HG03575 (cell line): ENCODE data around the gene LETM1.

Source experiments
- ATAC-seq: cut with Tn5 transposase; IDR thresholded peaks from one replicate; pipeline ENCODE4 v1.9.1; 2021; ENCODE audit not compliant: unreplicated experiment, insufficient number of reproducible peaks, low FRiP score; ENCODE audit errors: extremely low read depth

LETM1 gene

DNA sequence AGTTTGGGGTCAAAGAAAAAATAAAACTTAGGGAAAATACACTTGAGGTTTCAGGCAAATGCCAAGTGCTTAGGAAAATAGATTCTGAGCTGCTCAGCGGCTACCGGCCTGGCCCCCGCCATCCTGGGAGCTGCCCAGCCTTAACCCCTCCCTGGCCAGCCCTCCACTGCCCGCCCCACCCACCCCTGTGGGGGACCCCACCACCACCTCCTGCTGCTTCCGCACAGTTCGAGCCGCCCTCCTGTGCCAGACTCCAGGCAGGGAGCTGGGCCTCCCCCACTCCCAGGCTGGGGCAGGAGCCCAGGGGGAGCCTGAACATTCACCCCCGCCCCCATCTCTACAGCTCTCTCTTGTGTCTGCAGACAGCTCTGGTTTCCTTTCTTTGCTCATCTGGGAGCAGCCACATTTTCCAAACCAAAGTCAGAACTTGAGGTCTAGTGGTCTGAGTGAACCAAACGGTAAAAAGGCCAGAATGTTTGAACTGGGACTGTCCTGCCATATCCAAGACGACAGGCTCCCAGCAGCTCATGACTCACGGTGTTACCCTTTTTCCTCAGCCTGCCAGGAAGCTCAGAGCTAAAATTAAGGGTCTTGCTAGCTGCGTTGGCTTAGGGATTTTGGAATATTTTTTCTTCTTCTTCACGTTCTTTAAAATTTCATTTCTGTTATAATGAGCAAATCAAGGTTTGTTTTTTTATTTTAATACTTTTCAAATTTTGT, 67.5 kb downstream of the LETM1 start:
- no peak for ATAC-seq

DNA sequence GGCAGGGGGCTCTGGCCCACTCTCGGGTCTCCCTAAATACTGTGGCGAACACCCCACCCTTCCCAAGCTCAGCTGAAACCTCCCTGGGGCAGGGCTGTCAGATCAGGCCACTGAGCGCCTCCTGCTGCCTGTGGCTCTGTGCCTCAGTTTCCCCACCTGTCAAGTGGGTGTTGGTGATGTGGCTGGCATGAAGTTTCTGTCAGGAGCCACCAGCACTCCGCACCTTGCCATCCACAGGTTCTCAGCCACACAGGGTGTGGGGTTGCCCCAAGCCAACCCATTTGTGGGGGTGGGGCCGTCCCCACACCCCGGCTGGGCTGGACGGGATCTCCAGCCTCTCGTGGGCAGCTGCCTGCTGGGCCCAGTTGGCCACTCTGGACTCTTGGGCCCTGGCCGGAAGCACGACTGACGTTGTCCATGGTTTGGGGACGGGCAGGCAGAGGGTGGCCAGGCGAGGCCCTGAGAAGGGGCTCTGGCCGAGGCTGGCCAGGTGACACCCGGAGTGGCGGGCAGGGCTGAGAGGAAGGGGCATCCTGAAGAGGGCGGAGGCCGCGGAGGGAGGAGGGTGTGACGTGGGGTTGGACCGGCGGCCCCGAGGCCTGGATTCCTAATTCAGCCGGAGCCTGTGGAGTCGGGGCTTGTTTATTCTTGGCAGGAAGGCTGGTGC, 68.4 kb downstream of the LETM1 start:
- ATAC-seq, result no peak

DNA sequence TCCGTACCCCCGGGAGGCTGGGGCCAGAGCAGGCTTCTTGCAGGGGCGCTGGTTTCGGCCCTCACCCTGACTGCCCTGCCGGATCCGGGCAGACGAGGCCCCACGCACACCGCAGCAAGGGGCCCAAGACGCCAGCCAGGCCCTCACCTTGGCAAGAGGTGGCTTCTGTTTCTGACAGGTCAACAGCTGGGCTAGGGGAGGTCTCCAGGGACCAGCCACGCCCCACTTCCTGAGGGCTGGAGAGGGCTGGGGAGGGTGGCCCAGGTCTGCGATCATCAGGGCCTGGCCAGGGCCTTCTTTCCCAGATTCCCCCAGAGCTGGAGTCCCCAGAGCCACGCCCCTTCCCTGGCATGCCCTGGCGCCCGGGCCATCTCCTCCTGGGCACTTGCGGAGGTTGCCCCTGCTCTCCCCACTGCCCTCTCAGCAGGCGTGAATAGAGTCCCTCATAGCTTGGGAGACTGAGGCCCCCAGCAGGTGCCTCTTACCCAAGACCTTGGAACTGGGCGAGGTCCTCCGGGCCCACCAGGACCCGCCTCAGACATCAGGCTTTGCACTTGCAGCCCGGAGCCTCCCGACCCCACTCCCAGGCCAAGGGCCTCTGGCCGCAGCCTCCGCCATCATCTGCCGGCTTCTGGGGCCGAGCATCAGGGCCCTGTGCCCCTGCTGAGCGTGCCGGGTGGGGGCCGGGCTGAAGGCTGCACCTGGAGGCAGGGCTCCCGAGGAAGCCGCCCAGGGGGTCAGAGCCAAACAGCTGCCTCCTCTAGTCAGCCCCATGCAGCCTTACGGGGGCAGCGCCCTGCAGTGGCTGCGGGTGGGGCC, 69.2 kb downstream of the LETM1 start:
- no peak for ATAC-seq

GRCh38 chr4:1785592-1785991, 70.4 kb downstream of the LETM1 start:
- no peak for ATAC-seq

GRCh38 chr4:1784789-1785591, 71.0 kb downstream of the LETM1 start:
- no peak for ATAC-seq

DNA sequence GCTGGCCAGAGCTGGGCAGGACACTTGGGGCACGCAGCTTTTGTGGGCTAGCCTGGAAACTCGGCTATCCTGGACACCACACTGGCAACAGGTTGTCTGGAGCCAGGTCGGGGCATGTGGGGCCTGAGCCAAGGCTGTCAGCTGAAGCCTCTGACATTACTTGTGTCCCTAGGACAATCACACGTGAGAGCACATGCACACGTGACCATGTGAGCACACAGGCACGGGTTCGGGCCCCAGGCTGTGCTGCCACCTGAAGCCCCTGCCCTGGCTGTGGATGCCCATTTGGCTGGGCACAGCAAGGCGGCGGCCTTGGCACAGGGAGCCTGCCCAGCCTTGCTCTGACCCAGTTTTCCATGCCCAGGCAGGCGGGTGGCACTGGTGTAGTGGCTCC, 71.6 kb downstream of the LETM1 start:
- no peak for ATAC-seq

DNA sequence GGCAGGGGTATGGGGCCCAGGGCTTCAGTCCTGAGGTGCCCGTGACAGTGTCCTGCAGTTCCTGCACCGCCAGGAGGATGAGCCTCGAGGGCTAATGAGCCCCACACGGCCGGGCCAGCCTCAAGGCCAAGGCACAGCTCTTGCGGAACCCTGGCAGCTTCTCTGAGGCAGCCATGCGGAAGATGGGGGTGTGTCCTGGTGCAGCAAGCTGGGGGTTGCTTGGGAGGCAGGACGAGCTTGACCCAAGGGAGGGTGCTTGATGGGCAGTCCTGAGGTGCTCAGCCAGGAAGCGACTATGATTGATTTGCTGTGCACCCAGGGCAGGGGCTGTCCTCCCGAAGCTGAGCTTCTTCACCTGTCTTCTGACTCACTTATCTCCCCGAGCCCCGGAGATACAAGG, 72.0 kb downstream of the LETM1 start:
- no peak for ATAC-seq

DNA sequence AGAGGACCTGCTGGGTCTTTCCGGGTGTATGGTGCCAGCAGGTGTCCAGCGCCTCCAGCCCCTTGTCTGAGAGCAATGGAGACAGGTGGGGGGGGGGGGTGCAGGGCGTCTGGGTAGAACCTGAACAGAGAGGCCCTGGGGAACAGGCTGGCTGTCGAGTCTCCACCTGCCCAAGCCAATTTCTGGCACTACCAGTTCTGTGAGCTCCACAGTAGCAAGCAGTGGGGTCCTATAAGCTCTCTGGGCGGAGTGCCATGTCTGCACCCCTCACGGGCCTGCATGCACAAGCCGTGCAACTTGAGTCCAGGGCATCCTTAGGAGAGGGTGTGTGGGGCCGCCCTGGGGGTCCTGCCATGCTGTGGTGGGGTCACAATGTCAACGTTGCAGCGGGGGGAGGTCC, 72.9 kb downstream of the LETM1 start:
- no peak for ATAC-seq

- ATAC-seq, result no peak
Observed at GRCh38 chr4:1780435-1780834, 75.5 kb downstream of the LETM1 start.

GRCh38 chr4:1779588-1780382, 76.2 kb downstream of the LETM1 start:
- no peak for ATAC-seq

DNA sequence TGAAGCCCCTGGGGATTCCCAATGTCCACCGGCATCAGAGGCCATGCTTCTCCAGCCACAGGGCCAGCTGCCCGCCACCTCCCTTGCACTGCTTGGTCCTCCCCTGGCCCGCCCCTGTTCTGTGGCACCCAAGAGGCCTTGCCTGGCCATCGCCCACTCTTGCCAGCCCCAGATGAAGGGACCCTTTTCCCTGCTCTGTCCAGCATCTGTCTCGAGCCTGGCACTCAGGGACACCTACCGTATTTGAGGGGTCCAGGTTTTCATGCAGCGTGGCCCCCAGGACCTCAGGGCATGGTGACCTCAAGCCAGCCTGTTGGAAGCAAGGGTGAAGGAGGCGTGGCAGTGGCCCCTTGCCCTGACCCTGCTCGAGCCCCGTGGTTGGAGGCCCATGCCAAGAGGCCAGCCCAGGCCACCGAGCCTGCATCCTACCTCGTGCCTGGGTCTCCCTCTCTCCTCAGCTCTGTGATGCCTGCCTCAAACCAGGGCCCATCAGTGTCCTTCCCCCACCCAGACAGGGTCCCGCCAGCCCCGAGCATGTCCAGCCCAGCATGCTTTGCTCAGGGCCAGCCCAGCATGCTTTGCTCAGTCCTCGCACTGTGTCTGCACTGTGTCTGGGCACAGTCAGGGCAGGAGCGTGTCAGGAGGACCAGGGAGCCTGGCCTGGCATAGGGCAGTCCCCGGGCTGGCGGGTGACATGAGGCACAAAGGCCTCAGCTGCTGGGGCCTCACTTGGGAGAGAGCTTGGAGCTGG, 77.1 kb downstream of the LETM1 start:
- ATAC-seq, result no peak

DNA sequence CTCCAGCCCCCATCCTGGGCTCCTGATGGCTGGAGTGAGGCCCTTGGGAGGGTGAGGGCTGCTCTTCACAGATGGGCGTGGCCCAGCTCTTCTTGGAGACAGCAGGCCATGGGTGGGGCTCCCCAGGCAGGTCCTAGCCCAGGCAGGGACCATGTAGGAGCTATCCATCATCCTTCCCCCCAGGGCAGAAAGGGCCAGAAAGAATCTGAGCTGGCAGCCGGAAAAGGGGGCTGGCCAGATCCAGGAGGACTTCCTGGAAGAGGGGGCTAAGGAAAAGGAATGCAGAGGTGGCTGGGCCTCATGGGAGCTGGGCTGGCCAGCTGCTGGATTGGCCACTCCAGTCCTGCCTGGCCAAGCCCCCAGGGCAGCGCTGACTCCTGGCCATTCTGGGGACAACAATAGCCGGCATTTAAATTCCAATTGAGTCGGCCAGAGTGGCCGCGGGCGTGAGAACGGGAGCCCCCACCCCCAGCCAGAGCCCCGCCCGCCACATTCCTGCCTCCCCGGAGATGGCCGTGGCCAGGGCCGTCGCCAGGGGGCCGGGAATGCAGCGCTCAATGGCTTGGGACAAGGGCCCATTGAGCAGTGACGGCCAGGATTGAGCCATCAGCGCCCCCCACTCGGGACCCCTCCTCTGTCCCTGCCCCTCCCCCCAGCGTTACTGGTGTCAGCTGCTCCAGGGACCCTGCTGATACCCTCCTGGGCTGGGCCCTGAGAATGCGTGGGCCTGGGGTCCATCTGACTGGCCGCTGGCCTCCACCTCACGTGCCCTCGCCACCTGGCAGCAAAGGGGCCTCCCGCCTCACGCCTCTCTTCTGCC, 77.9 kb downstream of the LETM1 start:
- no peak for ATAC-seq

DNA sequence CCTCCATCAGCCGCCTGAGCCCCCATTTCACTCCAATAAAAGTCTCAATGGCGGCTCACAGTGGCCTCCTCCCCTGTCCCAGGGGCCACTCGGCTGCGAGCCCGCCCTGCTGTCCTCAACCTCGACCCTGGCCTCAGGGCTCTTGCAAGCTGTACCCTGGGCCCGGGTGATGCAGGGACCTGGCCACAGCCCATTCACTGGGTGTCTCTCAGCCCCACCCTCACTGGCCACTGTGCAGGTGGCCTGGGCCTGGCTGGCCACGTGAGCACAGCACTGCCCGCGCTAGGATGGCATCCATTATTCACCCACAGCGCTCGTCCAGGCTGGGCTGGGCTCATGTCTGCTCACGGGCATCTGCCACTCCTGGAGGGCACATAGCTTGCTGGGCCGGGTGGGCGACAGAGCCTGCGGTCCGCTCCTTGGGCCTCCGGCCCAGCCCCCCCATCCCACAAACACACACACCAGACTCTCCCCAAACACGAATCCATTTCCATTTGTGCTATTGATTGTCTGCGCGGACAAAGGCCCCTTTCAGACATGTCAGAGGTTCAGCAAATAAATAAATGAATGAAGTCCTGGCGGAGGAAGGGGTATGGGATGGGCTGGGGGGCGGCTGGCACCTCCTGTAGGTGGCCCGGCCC, 79.3 kb downstream of the LETM1 start:
- ATAC-seq, result no peak

GRCh38 chr4:1775731-1776500, 80.0 kb downstream of the LETM1 start:
- no peak for ATAC-seq

DNA sequence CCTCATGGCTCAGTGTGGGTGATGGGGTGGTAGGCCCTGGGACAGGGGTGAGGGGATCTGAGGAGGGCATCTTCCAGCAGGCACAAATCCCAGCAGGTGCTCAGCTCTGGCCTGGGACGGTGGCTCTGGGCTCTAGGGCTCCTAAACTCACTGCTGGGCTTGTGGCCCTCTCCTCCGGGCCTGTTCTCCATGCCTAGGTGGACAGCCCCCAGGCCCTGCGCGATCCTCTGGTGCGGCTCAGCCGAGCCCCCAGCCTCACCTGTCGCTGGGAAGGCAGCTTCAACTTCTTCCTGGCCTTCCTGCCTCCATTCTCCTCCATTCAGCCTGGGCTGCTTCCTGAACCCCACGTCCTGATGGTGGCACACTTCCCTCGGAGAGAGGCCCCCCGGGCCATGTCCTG, 82.2 kb downstream of the LETM1 start:
- no peak for ATAC-seq
